Measurements from ENCODE around the gene GNAI1. TPM values are rescaled to one million over a fixed set of nuclear protein-coding genes. Genes with fewer than 3 reads are reported as not detected.

GNAI1 gene
- total and polyA plus RNA-seq, 2 experiments from 2014 or later = 57.4 to 58.7 TPM

DNA sequence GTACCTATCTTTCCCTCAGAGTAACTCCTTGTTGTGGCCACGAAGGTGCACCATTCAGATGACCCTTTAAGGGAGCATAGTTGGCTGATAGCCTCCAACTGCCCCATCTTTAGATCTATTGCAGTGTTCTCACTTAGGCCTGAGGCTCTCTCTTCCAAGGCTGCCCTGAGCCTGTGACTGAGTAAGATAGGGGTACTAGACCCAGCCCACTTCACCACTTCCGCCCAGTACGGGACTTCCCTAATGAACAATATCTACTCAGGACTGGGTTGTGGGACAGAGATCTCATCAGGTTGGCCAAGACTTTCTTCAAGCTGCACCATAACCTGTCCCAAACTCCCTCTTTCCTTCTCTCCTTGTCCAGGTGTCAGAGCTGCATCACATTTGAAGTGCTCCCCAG, 5.7 kb upstream of the GNAI1 start:
- Histone ChIP-seq H3K4me1 (ENCODE audit: insufficient read depth) (no peaks in the 10 kb centered on the region), H3K79me2 (no peaks in the 10 kb centered on the region), H3K36me3 (replicated peaks; ENCODE audit: insufficient read depth, low read depth) (no peaks in the 10 kb centered on the region), H3K4me2 (no peak overlapping the region), H4K20me1 (ENCODE audit: insufficient read depth, poor library complexity, severe bottlenecking) (no peaks in the 10 kb centered on the region), H3K4me3 (no peak overlapping the region), H2AFZ (no peak overlapping the region), H3K27ac (no peak overlapping the region), H3K9me3 (ENCODE audit: low read depth) (no peaks in the 10 kb centered on the region), H3K9me2 (replicated peaks; ENCODE audit: insufficient read depth) (no peaks in the 10 kb centered on the region), H3K27me3 (no peaks in the 10 kb centered on the region)
- DNase-seq (ENCODE audit: low spot score) = no peak
- WGBS (ENCODE audit: low lambda C conversion rate, missing lambda C conversion rate) = 89% methylated on average over 3 of the region's 3 CpGs
- TF ChIP-seq EZH2phosphoT487 (IDR thresholded peaks at IDR 0.05; ENCODE audit: low read depth, severe bottlenecking, unreplicated experiment) = no peak
- TF ChIP-seq, protein P1, sequence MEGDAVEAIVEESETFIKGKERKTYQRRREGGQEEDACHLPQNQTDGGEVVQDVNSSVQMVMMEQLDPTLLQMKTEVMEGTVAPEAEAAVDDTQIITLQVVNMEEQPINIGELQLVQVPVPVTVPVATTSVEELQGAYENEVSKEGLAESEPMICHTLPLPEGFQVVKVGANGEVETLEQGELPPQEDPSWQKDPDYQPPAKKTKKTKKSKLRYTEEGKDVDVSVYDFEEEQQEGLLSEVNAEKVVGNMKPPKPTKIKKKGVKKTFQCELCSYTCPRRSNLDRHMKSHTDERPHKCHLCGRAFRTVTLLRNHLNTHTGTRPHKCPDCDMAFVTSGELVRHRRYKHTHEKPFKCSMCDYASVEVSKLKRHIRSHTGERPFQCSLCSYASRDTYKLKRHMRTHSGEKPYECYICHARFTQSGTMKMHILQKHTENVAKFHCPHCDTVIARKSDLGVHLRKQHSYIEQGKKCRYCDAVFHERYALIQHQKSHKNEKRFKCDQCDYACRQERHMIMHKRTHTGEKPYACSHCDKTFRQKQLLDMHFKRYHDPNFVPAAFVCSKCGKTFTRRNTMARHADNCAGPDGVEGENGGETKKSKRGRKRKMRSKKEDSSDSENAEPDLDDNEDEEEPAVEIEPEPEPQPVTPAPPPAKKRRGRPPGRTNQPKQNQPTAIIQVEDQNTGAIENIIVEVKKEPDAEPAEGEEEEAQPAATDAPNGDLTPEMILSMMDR (IDR thresholded peaks at IDR 0.05; ENCODE audit: poor library complexity) = no peak

DNA sequence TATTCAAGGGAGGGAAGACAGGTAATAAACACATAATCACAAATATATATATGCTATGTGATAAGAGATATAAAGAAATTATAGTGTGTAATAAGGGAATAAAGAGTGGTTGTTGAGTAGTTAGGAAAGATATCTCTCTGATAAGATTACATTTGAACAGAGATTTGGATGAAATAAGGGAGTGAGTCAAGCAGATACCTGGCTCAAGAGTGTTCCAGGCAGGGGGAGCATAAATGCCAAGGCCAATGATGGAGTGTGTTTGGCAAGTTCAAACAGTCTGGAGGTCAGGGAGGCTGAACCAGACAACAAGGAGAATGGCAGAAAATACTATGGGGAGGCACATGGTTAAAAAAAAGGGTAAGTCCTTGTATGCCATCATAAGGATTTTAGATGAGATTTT, 4.8 kb upstream of the GNAI1 start:
- Histone ChIP-seq H3K79me2 (no peaks in the 10 kb centered on the region), H3K9me3 (ENCODE audit: low read depth) (no peaks in the 10 kb centered on the region), H2AFZ (no peak overlapping the region), H3K4me1 (ENCODE audit: insufficient read depth) (no peaks in the 10 kb centered on the region), H4K20me1 (ENCODE audit: insufficient read depth, poor library complexity, severe bottlenecking) (no peaks in the 10 kb centered on the region), H3K9me2 (replicated peaks; ENCODE audit: insufficient read depth) (no peaks in the 10 kb centered on the region), H3K27ac (no peak overlapping the region), H3K36me3 (replicated peaks; ENCODE audit: insufficient read depth, low read depth) (no peaks in the 10 kb centered on the region), H3K4me3 (no peak overlapping the region), H3K4me2 (no peak overlapping the region), H3K27me3 (no peaks in the 10 kb centered on the region)
- TF ChIP-seq, protein P1 (IDR thresholded peaks at IDR 0.05; ENCODE audit: poor library complexity) = no peak
- TF ChIP-seq EZH2phosphoT487 (IDR thresholded peaks at IDR 0.05; ENCODE audit: low read depth, severe bottlenecking, unreplicated experiment) (no peak), EZH2 (IDR thresholded peaks at IDR 0.05; ENCODE audit: borderline replicate concordance) (no peak)
- no peak for DNase-seq (ENCODE audit: low spot score)

DNA sequence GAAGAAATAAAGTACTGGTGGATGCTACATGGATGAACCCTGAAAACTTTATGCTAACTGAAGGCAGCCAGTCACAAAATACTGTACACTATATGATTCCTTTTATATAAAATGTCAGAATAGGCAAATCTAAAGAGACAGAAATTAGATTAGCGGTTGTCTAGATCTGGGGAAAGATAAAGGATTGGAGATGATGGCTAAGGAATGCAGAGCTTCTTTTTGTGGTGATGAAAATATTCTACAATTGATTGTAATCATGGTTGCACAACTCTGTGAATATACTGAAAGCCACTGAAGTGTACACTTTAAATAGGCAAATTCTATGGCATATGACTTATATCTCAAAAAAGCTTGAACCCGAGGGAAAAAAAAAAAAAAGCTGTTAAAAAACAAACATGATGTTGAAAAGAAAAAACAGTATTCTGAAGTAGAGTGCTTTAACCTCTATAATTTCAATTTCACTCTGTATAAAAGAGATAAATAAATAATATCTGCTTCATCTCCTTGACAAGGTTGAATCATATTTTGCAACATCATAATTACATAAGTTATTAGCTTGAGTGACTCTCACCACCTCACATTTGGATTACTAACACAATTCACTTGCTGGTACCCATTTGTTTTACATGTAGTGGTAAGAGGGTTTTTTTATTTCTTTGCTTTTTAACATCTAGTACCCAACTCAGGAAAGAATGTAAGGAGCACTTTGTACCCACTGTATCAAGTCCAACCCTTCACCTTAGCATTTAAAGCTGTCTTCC, 2.8 kb upstream of the GNAI1 start:
- 80% methylated on average over 2 of the region's 2 CpGs for WGBS (ENCODE audit: low lambda C conversion rate, missing lambda C conversion rate)
- peaks cover 3% of the 10 kb centered on the region for H4K20me1 ChIP-seq (ENCODE audit: insufficient read depth, poor library complexity, severe bottlenecking)
- no peak overlapping the region for H2AFZ ChIP-seq
- H3K27me3 ChIP-seq = no peaks in the 10 kb centered on the region
- H3K27ac ChIP-seq = no peak overlapping the region
- H3K4me2 ChIP-seq = no peak overlapping the region
- peaks cover 15% of the 10 kb centered on the region for H3K79me2 ChIP-seq
- no peak for DNase-seq (ENCODE audit: low spot score)
- no peak overlapping the region for H3K4me3 ChIP-seq
- H3K4me1 ChIP-seq (ENCODE audit: insufficient read depth) = peaks cover 4% of the 10 kb centered on the region
- H3K36me3 ChIP-seq (replicated peaks; ENCODE audit: insufficient read depth, low read depth) = no peaks in the 10 kb centered on the region
- no peaks in the 10 kb centered on the region for H3K9me3 ChIP-seq (ENCODE audit: low read depth)
- no peaks in the 10 kb centered on the region for H3K9me2 ChIP-seq (replicated peaks; ENCODE audit: insufficient read depth)
- TF ChIP-seq, protein P1 (IDR thresholded peaks at IDR 0.05; ENCODE audit: poor library complexity) = no peak
- no peak for TF ChIP-seq EZH2phosphoT487 (IDR thresholded peaks at IDR 0.05; ENCODE audit: low read depth, severe bottlenecking, unreplicated experiment)
- no peak for TF ChIP-seq EZH2 (IDR thresholded peaks at IDR 0.05; ENCODE audit: borderline replicate concordance)

Data from hepatocyte (in vitro differentiated cells).